Astrocyte (in vitro differentiated cells and primary cell): ENCODE results near the gene PPP1R37.

ENCODE experiments used
- CTCF ChIP-seq: IDR thresholded peaks from 2 replicates; pipeline ENCODE4 v1.5.1; 2011; ENCODE audit warnings: low read depth, mild to moderate bottlenecking, inconsistent platforms, low read length, moderate library complexity; ENCODE audit not compliant: insufficient read depth
- EZH2 ChIP-seq: IDR thresholded peaks from 2 replicates; pipeline ENCODE4 v1.6.1; 2012; ENCODE audit warnings: mild to moderate bottlenecking, low read length, inconsistent platforms; ENCODE audit not compliant: insufficient read depth

GRCh38 chr19:45140533-45140932 is 47.6 kb downstream of the PPP1R37 start:
- TF ChIP-seq CTCF (no peak), EZH2 (no peak)
